DMS114 treated with DMSO at 0.1 percent for 48 hours (cell line): ENCODE results near the gene FGG.

Experiments
- DNase-seq: peaks from one replicate; lab custom pipeline; 2025; ENCODE audit not compliant: unreplicated experiment; lab: John Stamatoyannopoulos, UW

The FGG gene

GRCh38 chr4:154586296-154587033, 26.0 kb downstream of the FGG start:
- no peak for DNase-seq

GRCh38 chr4:154585369-154586018, 27.0 kb downstream of the FGG start:
- DNase-seq = no peak

DNA sequence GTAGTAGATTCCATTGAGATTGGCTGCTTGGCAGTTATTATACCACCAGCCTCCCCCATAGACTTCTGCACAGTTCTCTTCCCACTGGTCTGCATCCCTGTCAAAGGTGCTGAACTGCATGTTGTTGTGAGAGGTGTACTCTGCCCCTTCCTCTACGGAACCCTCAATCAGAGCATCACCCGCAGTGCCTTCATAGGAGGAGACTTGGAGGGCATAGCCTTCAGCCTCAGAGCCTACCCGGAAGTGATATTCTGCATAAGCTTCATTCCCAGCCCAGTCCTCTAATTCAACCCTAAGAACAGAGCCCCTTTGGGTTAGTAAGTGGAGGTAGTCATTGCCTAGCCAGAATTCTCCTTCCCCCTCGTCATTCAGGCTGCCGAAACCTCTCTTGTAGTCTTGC, 28.2 kb downstream of the FGG start:
- no peak for DNase-seq

DNA sequence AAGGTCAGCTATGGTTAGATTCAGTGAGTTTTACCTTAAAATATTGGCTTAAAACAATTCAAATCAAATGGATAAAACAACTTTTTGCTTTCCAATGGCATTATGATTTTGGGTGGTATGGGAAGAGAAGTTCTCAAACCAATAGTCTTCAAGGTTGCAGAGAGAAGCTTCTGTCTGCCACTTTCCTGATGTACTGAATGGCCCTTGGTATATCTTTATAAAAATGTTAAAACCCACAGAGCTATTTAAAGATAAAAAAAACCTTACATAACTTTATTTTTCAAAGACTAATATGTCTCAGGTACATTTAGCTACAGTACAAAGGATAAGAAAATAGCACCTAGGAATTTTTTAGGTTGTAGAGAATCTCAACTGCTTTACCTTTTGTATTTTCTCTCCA, 28.8 kb downstream of the FGG start:
- DNase-seq = no peak

DNA sequence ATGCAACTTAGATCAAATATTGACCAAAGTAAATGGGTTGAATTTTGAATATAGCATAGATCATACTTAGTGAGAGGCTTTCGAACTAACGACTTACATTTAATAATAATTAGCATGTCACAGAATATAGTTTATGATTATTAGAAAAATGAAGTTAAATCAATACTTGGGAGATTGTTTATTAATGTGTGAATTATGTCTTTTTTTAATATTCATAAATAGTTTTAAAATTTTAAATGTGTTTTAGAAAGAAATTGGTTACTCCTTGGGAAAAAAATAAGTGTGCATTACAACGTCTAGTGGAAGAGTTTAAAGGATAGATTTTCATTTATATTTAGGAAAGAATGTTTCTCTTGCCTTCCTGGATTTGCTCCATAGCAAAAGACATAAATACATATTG, 29.2 kb downstream of the FGG start:
- no peak for DNase-seq

DNA sequence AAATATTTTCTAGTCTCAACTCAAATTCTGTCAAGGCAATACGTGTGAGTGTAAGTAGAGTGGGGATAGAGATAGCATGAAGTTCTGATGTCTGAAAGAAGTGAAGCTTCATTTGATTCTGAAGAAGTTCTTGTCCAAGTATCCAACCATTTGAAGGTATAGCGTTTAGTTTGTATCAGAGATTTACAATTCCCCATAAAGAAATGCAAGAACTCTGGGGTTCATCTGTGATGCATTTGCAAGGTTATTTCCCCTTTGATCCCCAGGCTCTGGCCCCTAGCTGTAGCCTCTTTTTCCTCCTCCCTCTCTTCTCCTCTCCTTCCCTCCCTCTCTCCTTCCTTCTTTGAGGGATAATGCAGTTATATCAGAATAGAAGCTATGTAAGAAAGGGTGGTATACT, 29.7 kb downstream of the FGG start:
- no peak for DNase-seq

DNA sequence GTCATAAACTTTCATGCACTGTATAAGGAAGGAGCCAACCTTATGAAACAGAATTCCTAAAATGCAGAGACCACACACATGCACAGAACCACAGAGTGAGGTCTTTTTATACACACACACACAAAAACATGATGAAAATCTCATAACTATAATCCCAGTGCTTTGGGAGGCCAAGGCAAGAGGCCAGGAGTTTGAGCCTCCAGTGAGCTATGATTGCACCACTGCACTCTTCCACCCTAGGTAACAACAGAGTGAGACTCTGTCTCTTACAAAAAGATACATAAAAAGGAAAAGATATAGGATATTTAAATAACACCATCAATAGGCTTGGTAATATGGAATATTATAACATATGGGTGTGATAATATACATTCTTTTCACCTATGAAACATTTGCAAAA, 32.5 kb downstream of the FGG start:
- no peak for DNase-seq

GRCh38 chr4:154578919-154579318, 33.5 kb downstream of the FGG start:
- no peak for DNase-seq

GRCh38 chr4:154577324-154577723, 35.1 kb downstream of the FGG start:
- DNase-seq = no peak

DNA sequence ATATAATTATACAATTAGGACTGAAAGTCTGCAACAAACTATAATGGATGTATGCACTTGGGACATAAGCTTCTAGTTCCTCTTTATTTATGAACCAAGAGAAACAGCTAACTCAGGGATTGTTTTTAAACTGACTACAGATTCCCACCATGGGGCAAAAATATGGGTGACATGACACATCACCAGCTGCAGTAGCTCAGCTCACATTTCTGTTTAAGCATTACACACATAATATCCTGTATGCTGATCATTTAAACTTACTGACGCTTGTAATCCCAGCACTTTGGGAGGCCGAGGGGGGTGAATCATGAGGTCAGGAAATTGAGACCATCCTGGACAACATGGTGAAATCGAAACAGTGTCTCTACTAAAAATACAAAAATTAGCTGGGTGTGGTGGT, 38.1 kb downstream of the FGG start:
- no peak for DNase-seq

DNA sequence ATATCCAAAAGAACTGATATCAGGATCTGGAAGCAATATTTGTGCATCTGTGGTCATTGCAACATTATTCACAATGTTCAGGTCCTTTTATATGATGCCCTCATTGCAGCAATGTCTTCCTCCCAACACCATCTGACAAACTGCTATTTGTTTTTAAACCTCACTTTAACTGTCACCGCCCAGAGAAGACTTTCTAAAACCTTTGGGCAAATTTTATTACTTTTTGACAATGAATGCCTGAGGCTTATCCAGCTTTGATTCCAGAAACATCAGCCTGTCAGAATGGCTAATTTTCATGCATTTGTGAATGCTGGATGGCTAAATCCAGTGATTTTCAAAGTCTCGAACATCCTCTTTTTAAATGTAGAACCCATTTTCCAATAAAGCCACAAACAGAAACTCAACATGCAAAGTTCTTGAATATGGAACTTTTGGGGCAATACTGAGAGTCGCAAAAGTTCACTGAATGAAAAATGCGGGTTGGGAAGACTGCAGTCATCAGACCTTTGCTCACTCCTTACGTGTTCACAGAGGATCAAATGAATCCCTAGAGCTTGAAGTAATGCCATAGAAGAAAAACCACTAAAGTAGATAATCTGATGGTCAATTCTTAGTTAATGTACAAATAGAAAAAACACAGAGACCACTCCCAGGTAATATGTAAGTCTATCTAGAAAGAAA, 39.1 kb downstream of the FGG start:
- no peak for DNase-seq

DNA sequence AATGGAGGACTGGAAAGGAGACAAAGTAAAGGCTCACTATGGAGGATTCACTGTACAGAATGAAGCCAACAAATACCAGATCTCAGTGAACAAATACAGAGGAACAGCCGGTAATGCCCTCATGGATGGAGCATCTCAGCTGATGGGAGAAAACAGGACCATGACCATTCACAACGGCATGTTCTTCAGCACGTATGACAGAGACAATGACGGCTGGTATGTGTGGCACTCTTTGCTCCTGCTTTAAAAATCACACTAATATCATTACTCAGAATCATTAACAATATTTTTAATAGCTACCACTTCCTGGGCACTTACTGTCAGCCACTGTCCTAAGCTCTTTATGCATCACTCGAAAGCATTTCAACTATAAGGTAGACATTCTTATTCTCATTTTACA, 42.9 kb downstream of the FGG start:
- no peak for DNase-seq

GRCh38 chr4:154569028-154569427, 43.4 kb downstream of the FGG start:
- no peak for DNase-seq

DNA sequence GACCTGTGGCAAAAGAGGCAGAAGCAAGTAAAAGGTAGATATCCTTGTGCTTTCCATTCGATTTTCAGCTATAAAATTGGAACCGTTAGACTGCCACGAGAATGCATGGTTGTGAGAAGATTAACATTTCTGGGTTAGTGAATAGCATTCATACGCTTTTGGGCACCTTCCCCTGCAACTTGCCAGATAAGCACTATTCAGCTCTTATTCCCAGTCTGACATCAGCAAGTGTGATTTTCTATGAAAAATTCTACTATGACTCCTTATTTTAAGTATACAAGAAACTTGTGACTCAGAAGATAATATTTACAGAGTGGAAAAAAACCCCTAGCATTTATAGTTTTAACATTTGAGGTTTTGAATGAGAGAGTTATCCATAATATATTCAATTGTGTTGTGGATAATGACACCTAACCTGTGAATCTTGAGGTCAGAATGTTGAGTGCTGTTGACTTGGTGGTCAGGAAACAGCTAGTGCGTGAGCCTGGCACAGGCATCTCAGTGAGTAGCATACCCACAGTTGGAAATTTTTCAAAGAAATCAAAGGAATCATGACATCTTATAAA, 45.7 kb downstream of the FGG start:
- no peak for DNase-seq

- no peak for DNase-seq
Measured at GRCh38 chr4:154565704-154566103, 46.8 kb downstream of the FGG start.

DNA sequence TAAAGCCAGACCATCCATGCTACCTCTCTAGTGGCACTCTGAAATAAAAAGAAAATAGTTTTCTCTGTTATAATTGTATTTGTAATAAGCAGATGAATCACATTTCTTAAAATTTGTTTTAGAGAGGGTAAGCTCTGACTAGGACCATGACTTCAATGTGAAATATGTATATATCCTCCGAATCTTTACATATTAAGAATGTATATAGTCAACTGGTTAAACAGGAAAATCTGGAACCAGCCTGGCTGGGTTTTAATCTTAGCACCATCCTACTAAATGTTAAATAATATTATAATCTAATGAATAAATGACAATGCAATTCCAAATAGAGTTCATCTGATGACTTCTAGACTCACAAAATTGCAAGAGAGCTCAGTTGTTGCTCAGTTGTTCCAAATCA, 48.1 kb downstream of the FGG start:
- no peak for DNase-seq

DNA sequence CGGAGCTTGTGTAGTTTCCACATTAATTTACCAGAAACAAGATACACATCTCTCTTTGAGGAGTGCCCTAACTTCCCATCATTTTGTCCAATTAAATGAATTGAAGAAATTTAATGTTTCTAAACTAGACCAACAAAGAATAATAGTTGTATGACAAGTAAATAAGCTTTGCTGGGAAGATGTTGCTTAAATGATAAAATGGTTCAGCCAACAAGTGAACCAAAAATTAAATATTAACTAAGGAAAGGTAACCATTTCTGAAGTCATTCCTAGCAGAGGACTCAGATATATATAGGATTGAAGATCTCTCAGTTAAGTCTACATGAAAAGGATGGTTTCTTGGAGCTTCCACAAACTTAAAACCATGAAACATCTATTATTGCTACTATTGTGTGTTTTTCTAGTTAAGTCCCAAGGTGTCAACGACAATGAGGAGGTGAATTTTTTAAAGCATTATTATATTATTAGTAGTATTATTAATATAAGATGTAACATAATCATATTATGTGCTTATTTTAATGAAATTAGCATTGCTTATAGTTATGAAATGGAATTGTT, 49.7 kb downstream of the FGG start, which contains the start of gene FGB:
TSS of gene FGB (plus strand) at position 315 of the 558 bp plus-strand sequence. CDS start at position 323, 8 bp downstream.
- no peak for DNase-seq

- no peak for DNase-seq
Measured at GRCh38 chr4:154560824-154561231, 51.6 kb downstream of the FGG start.

GRCh38 chr4:154560419-154560801, 52.0 kb downstream of the FGG start:
- no peak for DNase-seq

DNA sequence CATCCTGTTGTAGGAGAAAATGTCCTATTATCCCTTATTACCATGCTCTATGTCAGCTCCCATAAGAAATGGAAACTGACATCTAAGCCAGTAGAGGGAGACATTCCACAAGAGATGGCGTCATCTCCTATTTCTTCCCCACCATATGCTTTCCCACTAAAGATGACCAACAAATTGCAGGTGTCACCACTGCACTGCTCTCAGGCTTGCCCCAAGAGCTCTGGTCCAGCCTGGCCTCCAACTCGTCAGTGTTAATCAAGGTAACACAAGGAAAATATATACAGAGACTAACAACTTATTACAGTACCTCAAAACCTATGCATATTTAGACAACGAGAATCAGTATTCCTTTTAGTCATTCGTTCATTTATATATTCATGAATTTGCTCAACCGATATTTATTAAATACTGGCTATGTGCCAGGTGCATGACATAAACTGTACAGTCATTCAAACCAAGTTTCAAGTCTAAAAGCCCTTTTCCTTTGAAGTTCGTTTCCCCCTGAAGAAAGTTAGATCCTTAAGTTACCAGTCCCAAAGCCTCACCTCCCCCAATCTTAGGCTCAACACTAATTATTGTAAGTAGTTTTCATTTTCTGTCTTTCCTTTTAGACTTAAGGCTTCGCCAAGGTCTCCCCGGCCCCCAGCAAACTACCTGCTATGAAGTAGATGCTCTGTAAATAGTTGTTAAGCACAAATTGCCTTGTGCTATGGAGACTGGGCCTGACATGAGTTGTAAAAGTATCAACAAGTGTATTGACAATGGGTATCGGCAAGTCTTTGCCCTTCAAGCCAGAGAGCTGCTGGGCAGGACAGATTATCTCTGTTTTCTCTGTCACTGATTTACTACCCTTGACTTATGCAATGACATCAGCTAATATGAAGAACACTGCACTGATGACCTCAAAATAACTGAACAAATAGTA, 52.7 kb downstream of the FGG start:
- peak; percentile 16 for DNase-seq

GRCh38 chr4:154559141-154559493, 53.3 kb downstream of the FGG start:
- DNase-seq = no peak
